Gastrocnemius medialis (tissue), 4 donors: ENCODE results near the gene PPT2. TPM values are rescaled to one million over a fixed set of nuclear protein-coding genes. Genes with fewer than 3 reads are reported as not detected.
A peak's percentile ranks its signal among the peaks of the same experiment; 100 is the strongest.

ENCODE experiments used
- ATAC-seq, 2 donors: fragments of 150-250 bp; one replicate each; pipeline ENCODE4 v1.9.1; 2016
- DNase-seq, 2 donors: peaks; one replicate each; pipeline ENCODE4 v3.0.0-alpha.2; 2019
- H3K27ac ChIP-seq, 4 donors: fragments of 200-600 bp; sonication (generic); 1 replicate in 1 of 4; 2 replicates in 3 of 4; pipeline ENCODE4 v1.5.1; 2016 to 2018; ENCODE audit warnings: mild to moderate bottlenecking in 2 of 4, moderate library complexity in 1 of 4
- H3K27me3 ChIP-seq, 3 donors: fragments of 200-600 bp; sonication (generic) in 2 of 3; 1 replicate in 1 of 3; 2 replicates in 2 of 3; pipeline versions ENCODE4 v1.5.1 to v1.6.0; 2016 to 2019; ENCODE audit warnings: mild to moderate bottlenecking in 1 of 3, moderate library complexity in 1 of 3
- H3K36me3 ChIP-seq, 2 donors: fragments of 200-600 bp; sonication (generic) in 1 of 2; one replicate each; pipeline ENCODE4 v1.5.1; 2017 to 2018
- H3K4me1 ChIP-seq, 2 donors: fragments of 200-600 bp; sonication (generic) in 1 of 2; one replicate each; pipeline ENCODE4 v1.5.1; 2016 to 2017; ENCODE audit warnings: mild to moderate bottlenecking in 2 of 2
- H3K4me3 ChIP-seq, 4 donors: fragments of 200-600 bp; sonication (generic) in 3 of 4; 1 replicate in 1 of 4; 2 replicates in 3 of 4; pipeline ENCODE4 v1.5.1; 2016 to 2019; ENCODE audit warnings: mild to moderate bottlenecking in 2 of 4
- H3K9me3 ChIP-seq, 3 donors: fragments of 200-600 bp; sonication (generic) in 2 of 3; 1 replicate in 1 of 3; 2 replicates in 2 of 3; pipeline ENCODE4 v1.5.1; 2016 to 2019
- CTCF ChIP-seq, 5 experiments: fragments of 450-650 bp in 3 of 5; fragments of 200-600 bp in 2 of 5; sonication (generic) in 2 of 5; IDR thresholded peaks in 4 of 5; conservative IDR thresholded peaks in 1 of 5; 1 replicate in 4 of 5; 2 replicates in 1 of 5; pipeline ENCODE4 v1.5.1; 2016 to 2019; ENCODE audit warnings: antibody characterized with exemption in 5 of 5, mild to moderate bottlenecking in 3 of 5, moderate library complexity in 3 of 5
- POLR2A ChIP-seq, 2 donors: fragments of 450-650 bp; IDR thresholded peaks; one replicate each; pipeline ENCODE4 v1.6.1; 2017; ENCODE audit warnings: antibody characterized with exemption in 2 of 2, mild to moderate bottlenecking in 2 of 2, moderate library complexity in 2 of 2
- in situ Hi-C, 4 donors: fragments of 200-750 bp; cut with MboI; loops; one replicate each; pipeline versions ENCODE4 v1.15.0 to v1.8.0; 2017; ENCODE audit warnings: low sequenced_read_pairs in 4 of 4
- intact Hi-C: fragments of 100-400 bp; cut with DNase I; formaldehyde crosslinking; loops from one replicate; pipeline ENCODE4 v1.15.1; 2023; ENCODE audit warnings: low total_unique reads
- total RNA-seq, 4 donors: library from RNA; depleted of rRNA; stranded (reverse); fragments of >200 nt; gene quantifications; one replicate each; pipeline versions ENCODE4 v1.1.0 to v1.2.3, GENCODE V29; 2016

The PPT2 gene
- total RNA-seq, 4 donors from 2014 or later = 16.2 to 72.7 (median 21.4) TPM

GRCh38 chr6:32149092-32149755, 4.7 kb upstream of the PPT2 start:
- H3K4me1 ChIP-seq = peaks cover 12 to 17% of the 10 kb centered on the region in 2 donors
- ATAC-seq = no peak
- no peaks in the 10 kb centered on the region for H3K36me3 ChIP-seq
- no peaks in the 10 kb centered on the region for H3K9me3 ChIP-seq
- no peak overlapping the region for H3K27ac ChIP-seq
- TF ChIP-seq POLR2A (IDR thresholded peaks at IDR 0.05) (no peak), CTCF (IDR thresholded peaks at IDR 0.05 in 4 of 5, conservative IDR thresholded peaks at IDR 0.05 in 1 of 5) (no peak)
- DNase-seq = no peak
- intact Hi-C loops = no loop called here
- H3K27me3 ChIP-seq = peaks cover 18 to 32% (median 23%) of the 10 kb centered on the region in 3 donors
- peak overlapping the region in 3 of 4 donors; percentile 24 to 31 (median 28) for H3K4me3 ChIP-seq
- in situ Hi-C loops = loop anchor here in 1 of 4 donors (25.0 kb wide), 1 partner anchor 187 kb away; the partner anchor contains the start of genes DXO, NELFE and SKIC2

- H3K4me3 ChIP-seq = no peak overlapping the region
- intact Hi-C loops (no loop called here), in situ Hi-C loops (loop anchor here in 1 of 4 donors (25.0 kb wide), 1 partner anchor 188 kb away; the partner anchor contains the start of genes DXO, NELFE and SKIC2)
- TF ChIP-seq POLR2A (IDR thresholded peaks at IDR 0.05) (no peak), CTCF (IDR thresholded peaks at IDR 0.05 in 4 of 5, conservative IDR thresholded peaks at IDR 0.05 in 1 of 5) (no peak)
- H3K4me1 ChIP-seq = peaks cover 20 to 23% of the 10 kb centered on the region in 2 donors
- H3K27me3 ChIP-seq = peaks cover 18 to 32% (median 23%) of the 10 kb centered on the region in 3 donors
- no peaks in the 10 kb centered on the region for H3K9me3 ChIP-seq
- no peak for ATAC-seq
- DNase-seq = no peak
- no peak overlapping the region for H3K27ac ChIP-seq
- no peaks in the 10 kb centered on the region for H3K36me3 ChIP-seq
These were observed 3.7 kb upstream of the PPT2 start for GRCh38 chr6:32149932-32150870.

GRCh38 chr6:32151181-32151862, 2.6 kb upstream of the PPT2 start:
- TF ChIP-seq POLR2A (IDR thresholded peaks at IDR 0.05) (no peak), CTCF (IDR thresholded peaks at IDR 0.05 in 4 of 5, conservative IDR thresholded peaks at IDR 0.05 in 1 of 5) (no peak)
- H3K27ac ChIP-seq = peak overlapping the region in 1 of 4 donors; percentile 17
- peaks cover 0 to 7% of the 10 kb centered on the region in 2 donors for H3K36me3 ChIP-seq
- H3K4me3 ChIP-seq = peak overlapping the region in 3 of 4 donors; percentile 25 to 43 (median 39)
- ATAC-seq = no peak
- peaks cover 25 to 29% of the 10 kb centered on the region in 2 donors for H3K4me1 ChIP-seq
- H3K9me3 ChIP-seq = no peaks in the 10 kb centered on the region
- H3K27me3 ChIP-seq = peaks cover 18 to 32% (median 23%) of the 10 kb centered on the region in 3 donors
- intact Hi-C loops (no loop called here), in situ Hi-C loops (no loop called here)
- DNase-seq = no peak
